Left ventricle myocardium inferior (tissue), 1 donor: Measurements from ENCODE around the gene IRAK1BP1. TPM values are rescaled to one million over a fixed set of nuclear protein-coding genes. Genes with fewer than 3 reads are reported as not detected.

ENCODE experiments used
- DNase-seq: peaks from one replicate; pipeline ENCODE4 v3.0.0-alpha.2; 2020
- H3K27ac ChIP-seq: fragments of 200-600 bp; replicated peaks from 2 replicates; pipeline ENCODE4 v1.8.0; 2021
- H3K27me3 ChIP-seq: fragments of 200-600 bp; 2 replicates; pipeline ENCODE4 v1.8.0; 2021; ENCODE audit warnings: low read depth
- H3K36me3 ChIP-seq: fragments of 200-600 bp; 2 replicates; pipeline ENCODE4 v1.8.0; 2021
- H3K4me1 ChIP-seq: fragments of 200-600 bp; 2 replicates; pipeline ENCODE4 v1.8.0; 2021
- H3K4me3 ChIP-seq: fragments of 200-600 bp; 2 replicates; pipeline ENCODE4 v1.8.0; 2021; ENCODE audit warnings: mild to moderate bottlenecking, moderate library complexity
- H3K9me3 ChIP-seq: fragments of 200-600 bp; replicated peaks from 2 replicates; pipeline ENCODE4 v1.8.0; 2021
- CTCF ChIP-seq: fragments of 200-600 bp; IDR thresholded peaks from 2 replicates; pipeline ENCODE4 v1.8.0; 2021; ENCODE audit warnings: antibody characterized with exemption, mild to moderate bottlenecking, borderline replicate concordance
- intact Hi-C: fragments of 100-400 bp; cut with micrococcal nuclease; formaldehyde crosslinking; loops from one replicate; pipeline ENCODE4 v1.11.0; 2022
- total RNA-seq: library from RNA; stranded (reverse); fragmentation: NEBNext Ultra II Directional; extraction: Animal tissue kit (Norgen Biotek cat#: 25700); gene quantifications from one replicate; pipeline ENCODE4 v1.2.1, GENCODE V29; 2021
- donor health status: DM: no; HTN: yes; CAD: no; lungs with severe emphysema.

IRAK1BP1 gene
- total RNA-seq, 1 donor from 2014 or later, result 4.7 TPM

GRCh38 chr6:78861509-78861908 lies 5.8 kb upstream of the IRAK1BP1 start:
- no peak overlapping the region for H3K4me3 ChIP-seq
- no peaks in the 10 kb centered on the region for H3K36me3 ChIP-seq
- no peaks in the 10 kb centered on the region for H3K27me3 ChIP-seq
- intact Hi-C loops, result no loop called here
- no peak for TF ChIP-seq CTCF
- no peak for DNase-seq
- no peak overlapping the region for H3K27ac ChIP-seq
- peaks cover 2% of the 10 kb centered on the region for H3K4me1 ChIP-seq
- H3K9me3 ChIP-seq, result peaks cover 7% of the 10 kb centered on the region

- Histone ChIP-seq H3K4me3 (no peak overlapping the region), H3K27me3 (no peaks in the 10 kb centered on the region), H3K4me1 (peaks cover 20% of the 10 kb centered on the region), H3K27ac (no peak overlapping the region), H3K36me3 (no peaks in the 10 kb centered on the region), H3K9me3 (peaks cover under 1% of the 10 kb centered on the region)
- no peak for TF ChIP-seq CTCF
- intact Hi-C loops, result no loop called here
- no peak for DNase-seq
Measured at GRCh38 chr6:78863576-78863975, 3.8 kb upstream of the IRAK1BP1 start.

- intact Hi-C loops, result no loop called here
Measured at GRCh38 chr6:78864957-78865356, 2.4 kb upstream of the IRAK1BP1 start.

DNA sequence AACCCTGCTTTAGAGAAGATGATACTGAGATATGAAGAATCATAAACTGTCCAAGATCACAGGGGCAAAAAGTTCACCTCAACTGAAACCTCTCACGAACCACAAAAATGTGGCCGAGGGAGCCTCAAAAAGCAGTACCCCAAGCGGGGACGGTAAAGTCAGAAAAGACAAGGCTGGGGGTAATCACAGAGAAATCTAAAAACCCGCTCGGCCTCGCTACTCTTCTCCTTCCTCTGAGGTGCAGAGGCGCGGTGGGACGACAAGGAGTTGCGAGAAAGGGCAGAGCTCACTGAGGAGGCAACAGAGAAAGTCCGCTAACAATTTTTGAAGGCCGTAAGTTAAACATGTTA lies 356 bp upstream of the IRAK1BP1 start:
- Histone ChIP-seq H3K4me3 (peak overlapping the region; percentile 80), H3K4me1 (peaks cover 22% of the 10 kb centered on the region), H3K36me3 (no peaks in the 10 kb centered on the region), H3K27me3 (no peaks in the 10 kb centered on the region), H3K9me3 (no peaks in the 10 kb centered on the region), H3K27ac (peak overlapping the region; percentile 77)
- intact Hi-C loops, result no loop called here
- no peak for TF ChIP-seq CTCF
- DNase-seq, result no peak

More at GRCh38 chr6:78864957-78865356, 2.4 kb upstream of the IRAK1BP1 start:
- Histone ChIP-seq H3K27me3 (no peaks in the 10 kb centered on the region), H3K27ac (no peak overlapping the region), H3K9me3 (no peaks in the 10 kb centered on the region), H3K36me3 (no peaks in the 10 kb centered on the region), H3K4me3 (no peak overlapping the region), H3K4me1 (peaks cover 22% of the 10 kb centered on the region)
- TF ChIP-seq CTCF, result no peak
- DNase-seq, result no peak

- Histone ChIP-seq H3K27ac (peak overlapping the region; percentile 77), H3K4me3 (peak overlapping the region; percentile 80), H3K4me1 (peaks cover 22% of the 10 kb centered on the region), H3K9me3 (no peaks in the 10 kb centered on the region), H3K36me3 (no peaks in the 10 kb centered on the region), H3K27me3 (no peaks in the 10 kb centered on the region)
- intact Hi-C loops, result no loop called here
- TF ChIP-seq CTCF, result no peak
- no peak for DNase-seq
Measured at GRCh38 chr6:78868116-78868515, 765 bp downstream of the IRAK1BP1 start.

- intact Hi-C loops, result no loop called here
- DNase-seq, result no peak
- no peaks in the 10 kb centered on the region for H3K27me3 ChIP-seq
- TF ChIP-seq CTCF, result no peak
- no peaks in the 10 kb centered on the region for H3K4me1 ChIP-seq
- peaks cover 24% of the 10 kb centered on the region for H3K36me3 ChIP-seq
- no peak overlapping the region for H3K27ac ChIP-seq
- no peak overlapping the region for H3K4me3 ChIP-seq
- H3K9me3 ChIP-seq, result peaks cover 8% of the 10 kb centered on the region
Measured at GRCh38 chr6:78875505-78875904, 8.2 kb downstream of the IRAK1BP1 start.
